A549 (cell line): ENCODE data around the gene MALRD1. TPM values are rescaled to one million over a fixed set of nuclear protein-coding genes. Genes with fewer than 3 reads are reported as not detected.

Experiments used
- ATAC-seq, 2 experiments: fragments of 200-7000 bp in 1 of 2; fragments of >200 bp in 1 of 2; cut with Nextera tagmentation in 1 of 2; cut with Tn5 transposase in 1 of 2; 3 replicates each; pipeline versions ENCODE4 v1.8.0 to v1.9.1; 2018 to 2020; ENCODE audit warnings: mild to moderate bottlenecking in 1 of 2, moderate library complexity in 1 of 2
- CTCF ChIA-PET: fragments of 300-600 bp; sonication (Branson Sonifier 250); formaldehyde crosslinking; extraction: SDS; loops from one replicate; lab custom pipeline; 2021; ENCODE audit warnings: antibody characterized with exemption, inconsistent platforms; lab: Yijun Ruan, JAX
- POLR2A ChIA-PET: fragments of 350-600 bp; formaldehyde crosslinking; extraction: SDS; loops from one replicate; lab custom pipeline; 2021; ENCODE audit warnings: antibody characterized with exemption, inconsistent platforms; lab: Yijun Ruan, JAX
- DNase-seq, 2 experiments: peaks; one replicate each; pipeline versions ENCODE4 v3.0.0 to v3.0.0-alpha.2; 2011 to 2016; ENCODE audit warnings: low read depth in 1 of 2, low spot score in 1 of 2
- FAIRE-seq: peaks from 2 replicates; lab custom pipeline; 2011; peaks lifted over from hg19 to GRCh38; lab: Jason Lieb, UNC
- H3K27ac ChIP-seq, 2 experiments: fragments of >200 bp; sonication (Bioruptor Twin); formaldehyde crosslinking; 3 replicates each; pipeline ENCODE4 v1.5.1; 2016 to 2017
- H3K4me1 ChIP-seq: fragments of >200 bp; sonication (Bioruptor Twin); formaldehyde crosslinking; 3 replicates; pipeline ENCODE4 v1.6.1; 2016
- H3K4me2 ChIP-seq: fragments of >200 bp; sonication (Bioruptor Twin); formaldehyde crosslinking; 3 replicates; pipeline ENCODE4 v1.6.1; 2016
- H3K4me3 ChIP-seq: fragments of >200 bp; sonication (Bioruptor Twin); formaldehyde crosslinking; 3 replicates; pipeline ENCODE4 v1.5.1; 2016
- H3K9me3 ChIP-seq: fragments of >200 bp; sonication (Bioruptor Twin); formaldehyde crosslinking; 3 replicates; pipeline ENCODE4 v1.6.1; 2016
- CHD2 ChIP-seq: fragments of 150-350 bp; IDR thresholded peaks from 2 replicates; pipeline ENCODE4 v1.6.1; 2014; ENCODE audit warnings: low read length; ENCODE audit not compliant: partially characterized antibody
- EP300 ChIP-seq, 2 experiments: fragments of >200 bp; sonication (Bioruptor Twin); formaldehyde crosslinking; IDR thresholded peaks; 2 replicates in 1 of 2; 3 replicates in 1 of 2; pipeline ENCODE4 v1.6.1; 2016 to 2017
- GATA3 ChIP-seq: IDR thresholded peaks from 2 replicates; pipeline ENCODE4 v1.6.1; 2012; ENCODE audit warnings: borderline replicate concordance
- HOXA7 ChIP-seq: fragments of 250-450 bp; sonication (Bioruptor Pico); IDR thresholded peaks from 2 replicates; pipeline ENCODE4 v1.5.0; 2020; ENCODE audit warnings: mild to moderate bottlenecking, moderate library complexity
- HOXB5 ChIP-seq: fragments of 250-450 bp; sonication (Bioruptor Pico); IDR thresholded peaks from 2 replicates; pipeline ENCODE4 v1.5.0; 2020; ENCODE audit warnings: mild to moderate bottlenecking, moderate library complexity
- JUNB ChIP-seq: fragments of >200 bp; sonication (Bioruptor Twin); formaldehyde crosslinking; IDR thresholded peaks from 2 replicates; pipeline ENCODE4 v1.6.1; 2016
- KDM1A ChIP-seq: fragments of 200-600 bp; sonication (generic); IDR thresholded peaks from 2 replicates; pipeline ENCODE4 v1.6.1; 2016; ENCODE audit warnings: low read depth, mild to moderate bottlenecking
- NR3C1 ChIP-seq: fragments of >200 bp; sonication (Bioruptor Twin); formaldehyde crosslinking; IDR thresholded peaks from 3 replicates; pipeline ENCODE4 v1.6.1; 2017
- POLR2AphosphoS2 ChIP-seq: conservative IDR thresholded peaks from 2 replicates; pipeline ENCODE4 v1.6.1; 2012; ENCODE audit warnings: low read length, improper control_type of control experiment, inconsistent platforms
- RAD21 ChIP-seq, 2 experiments: fragments of >200 bp in 1 of 2; sonication (Bioruptor Twin) in 1 of 2; formaldehyde crosslinking in 1 of 2; IDR thresholded peaks in 1 of 2; conservative IDR thresholded peaks in 1 of 2; 2 replicates in 1 of 2; 3 replicates in 1 of 2; pipeline ENCODE4 v1.6.1; 2012 to 2018; ENCODE audit warnings: inconsistent platforms in 1 of 2
- RARB ChIP-seq: fragments of 250-450 bp; sonication (Bioruptor Pico); IDR thresholded peaks from 2 replicates; pipeline ENCODE4 v1.8.0; 2021; ENCODE audit warnings: mild to moderate bottlenecking, moderate library complexity
- RCOR1 ChIP-seq: fragments of 150-350 bp; IDR thresholded peaks from 2 replicates; pipeline ENCODE4 v1.6.1; 2014; ENCODE audit warnings: antibody characterized with exemption, low read length, low read depth
- RFX5 ChIP-seq: fragments of 450-650 bp; IDR thresholded peaks from 2 replicates; pipeline ENCODE4 v1.7.1; 2014; ENCODE audit warnings: antibody characterized with exemption, mild to moderate bottlenecking, moderate library complexity
- SMC3 ChIP-seq: fragments of >200 bp; sonication (Bioruptor Twin); formaldehyde crosslinking; IDR thresholded peaks from 3 replicates; pipeline ENCODE4 v1.6.1; 2018; ENCODE audit warnings: inconsistent platforms
- TFCP2L1 ChIP-seq: fragments of 250-450 bp; sonication (Bioruptor Pico); IDR thresholded peaks from 2 replicates; pipeline ENCODE4 v1.5.0; 2021; ENCODE audit warnings: mild to moderate bottlenecking
- TP53 ChIP-seq: fragments of 250-450 bp; sonication (Bioruptor Pico); IDR thresholded peaks from 2 replicates; pipeline ENCODE4 v1.5.0; 2021; ENCODE audit warnings: mild to moderate bottlenecking, moderate library complexity
- ZFP36 ChIP-seq: fragments of 450-650 bp; IDR thresholded peaks from 2 replicates; pipeline ENCODE4 v1.6.1; 2014; ENCODE audit warnings: borderline replicate concordance; ENCODE audit not compliant: partially characterized antibody
- ZNF302 ChIP-seq: fragments of 250-450 bp; sonication (Bioruptor Pico); IDR thresholded peaks from 2 replicates; pipeline ENCODE4 v1.9.0; 2021; ENCODE audit warnings: inconsistent platforms, mild to moderate bottlenecking, moderate library complexity
- ZSCAN20 ChIP-seq: fragments of 250-450 bp; sonication (Bioruptor Pico); IDR thresholded peaks from 2 replicates; pipeline ENCODE4 v1.8.0; 2022; ENCODE audit warnings: mild to moderate bottlenecking, moderate library complexity
- WGBS: methylation state at CpG from one replicate; pipeline ENCODE4 v1.1.6; 2017; ENCODE audit errors: missing lambda C conversion rate; 5-methylcytosine and 5-hydroxymethylcytosine counted together
- polyA plus RNA-seq, 4 experiments: library from polyadenylated mRNA; depleted of rRNA in 3 of 4; stranded (reverse); fragments of >200 nt; fragmentation: RNase III in 1 of 4; extraction: RNeasy Plus Mini Kit Qiagen cat#74134 plus additional on column Dnase treatment in 1 of 4; gene quantifications; 2 replicates in 3 of 4; 3 replicates in 1 of 4; pipeline ENCODE4 v1.2.3, GENCODE V29; 2011 to 2017
- TF ChIP-seq, protein P1 (sequence below): IDR thresholded peaks from 2 replicates; pipeline ENCODE4 v1.6.1; 2012
- TF ChIP-seq, protein P2 (sequence below): fragments of 150-350 bp; IDR thresholded peaks from 2 replicates; pipeline ENCODE4 v1.6.1; 2014; ENCODE audit warnings: low read depth, mild to moderate bottlenecking, low read length
- TF ChIP-seq, protein P3 (sequence below): fragments of 200-600 bp; sonication (generic); IDR thresholded peaks from 2 replicates; pipeline ENCODE4 v1.6.1; 2016; ENCODE audit warnings: antibody characterized with exemption, mild to moderate bottlenecking, moderate library complexity

Gene MALRD1
- polyA plus RNA-seq, 2 of the 4 experiments (the other 2 are of a cell fraction), result not detected

DNA sequence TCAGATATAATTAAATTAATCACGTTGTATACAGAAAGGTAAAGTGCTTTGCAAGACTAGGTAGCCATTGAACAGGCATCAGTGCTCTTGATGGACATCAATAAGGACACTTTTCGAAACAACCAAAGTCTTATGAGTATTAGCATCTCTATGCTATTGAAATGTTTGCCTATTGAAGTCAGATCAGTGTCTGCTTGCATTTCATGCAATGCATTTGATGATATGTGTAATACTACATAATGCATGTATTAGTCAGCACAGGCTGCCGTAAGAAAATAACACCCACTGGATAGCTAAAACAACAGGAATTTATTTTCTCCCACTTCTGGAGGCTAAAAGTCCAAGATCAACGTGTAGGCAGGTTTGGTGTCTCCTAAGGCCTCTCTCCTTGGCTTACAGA is 558.4 kb downstream of the MALRD1 start:
- POLR2A ChIA-PET, result no interaction called here
- Histone ChIP-seq H3K4me2 (no peak overlapping the region), H3K4me1 (no peaks in the 10 kb centered on the region), H3K9me3 (no peaks in the 10 kb centered on the region), H3K4me3 (no peak overlapping the region), H3K27ac (no peak overlapping the region)
- DNase-seq (no peak), FAIRE-seq (no peak), ATAC-seq (no peak)
- 6% methylated on average over 4 of the region's 4 CpGs for WGBS
- CTCF ChIA-PET, result no interaction called here
- TF ChIP-seq TP53 (no peak), ZFP36 (no peak)

DNA sequence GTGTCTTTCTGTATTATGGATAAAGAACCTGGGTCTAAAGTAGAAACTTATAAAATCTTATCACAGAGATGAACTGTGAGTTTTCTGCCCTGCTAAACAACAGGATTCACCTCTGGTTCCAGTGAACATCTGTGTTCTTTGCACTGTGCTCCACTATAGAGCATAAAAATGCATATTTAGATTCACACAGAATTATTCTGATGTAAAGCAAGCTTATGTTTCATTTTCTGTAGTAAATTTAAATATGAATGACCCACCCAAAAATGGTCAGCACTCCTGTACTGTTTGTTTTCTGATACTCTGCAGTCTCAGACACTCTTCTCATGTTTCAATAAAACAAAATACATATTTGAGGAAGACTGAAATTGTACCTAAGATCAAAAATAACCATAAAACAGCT is 563.2 kb downstream of the MALRD1 start:
- ChIA-PET POLR2A (no interaction called here), CTCF (no interaction called here)
- H3K27ac ChIP-seq, result no peak overlapping the region
- FAIRE-seq (no peak), ATAC-seq (no peak), DNase-seq (no peak)
- no peak overlapping the region for H3K4me3 ChIP-seq
- H3K4me2 ChIP-seq, result no peak overlapping the region
- H3K9me3 ChIP-seq, result no peaks in the 10 kb centered on the region
- TF ChIP-seq HOXB5 (no peak), HOXA7 (no peak)
- H3K4me1 ChIP-seq, result no peaks in the 10 kb centered on the region

DNA sequence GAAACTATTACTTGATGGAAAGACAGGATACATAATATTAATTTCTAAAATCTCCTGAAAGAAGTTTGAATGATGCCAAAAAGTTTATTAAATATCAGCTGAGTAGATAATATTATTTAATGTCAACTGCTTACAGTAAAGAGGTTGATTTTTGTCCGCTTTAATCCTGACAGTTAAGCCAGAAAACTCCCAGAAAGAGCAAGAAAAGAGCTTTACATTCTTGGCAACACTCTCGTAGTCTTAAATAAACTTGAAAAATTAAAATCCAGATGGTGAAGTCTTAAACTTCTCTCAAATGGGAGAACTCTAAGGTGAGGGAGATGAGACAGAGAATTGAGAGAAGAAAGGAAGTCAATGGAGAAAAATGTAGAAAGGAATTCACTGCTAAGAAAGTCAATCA is 568.4 kb downstream of the MALRD1 start:
- no peak for TF ChIP-seq GATA3
- no peak for TF ChIP-seq HOXB5
- no peak for TF ChIP-seq JUNB
- TF ChIP-seq SMC3, result no peak
- no peak for TF ChIP-seq EP300 (IDR thresholded peaks at IDR 0.05)
- TF ChIP-seq POLR2AphosphoS2, result no peak
- no peak for TF ChIP-seq KDM1A
- TF ChIP-seq TFCP2L1 (CRISPR knock-in tag), result no peak
- no peak for TF ChIP-seq RAD21 (conservative IDR thresholded peaks at IDR 0.05 in 1 of 2, IDR thresholded peaks at IDR 0.05 in 1 of 2)
- TF ChIP-seq ZSCAN20 (CRISPR knock-in tag), result no peak
- TF ChIP-seq ZFP36, result no peak
- no peak for TF ChIP-seq CHD2
- no peak for TF ChIP-seq RARB
- TF ChIP-seq, protein P1, sequence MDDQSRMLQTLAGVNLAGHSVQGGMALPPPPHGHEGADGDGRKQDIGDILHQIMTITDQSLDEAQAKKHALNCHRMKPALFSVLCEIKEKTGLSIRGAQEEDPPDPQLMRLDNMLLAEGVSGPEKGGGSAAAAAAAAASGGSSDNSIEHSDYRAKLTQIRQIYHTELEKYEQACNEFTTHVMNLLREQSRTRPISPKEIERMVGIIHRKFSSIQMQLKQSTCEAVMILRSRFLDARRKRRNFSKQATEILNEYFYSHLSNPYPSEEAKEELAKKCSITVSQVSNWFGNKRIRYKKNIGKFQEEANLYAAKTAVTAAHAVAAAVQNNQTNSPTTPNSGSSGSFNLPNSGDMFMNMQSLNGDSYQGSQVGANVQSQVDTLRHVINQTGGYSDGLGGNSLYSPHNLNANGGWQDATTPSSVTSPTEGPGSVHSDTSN, result no peak
- TF ChIP-seq RCOR1, result no peak
- TF ChIP-seq, protein P2, sequence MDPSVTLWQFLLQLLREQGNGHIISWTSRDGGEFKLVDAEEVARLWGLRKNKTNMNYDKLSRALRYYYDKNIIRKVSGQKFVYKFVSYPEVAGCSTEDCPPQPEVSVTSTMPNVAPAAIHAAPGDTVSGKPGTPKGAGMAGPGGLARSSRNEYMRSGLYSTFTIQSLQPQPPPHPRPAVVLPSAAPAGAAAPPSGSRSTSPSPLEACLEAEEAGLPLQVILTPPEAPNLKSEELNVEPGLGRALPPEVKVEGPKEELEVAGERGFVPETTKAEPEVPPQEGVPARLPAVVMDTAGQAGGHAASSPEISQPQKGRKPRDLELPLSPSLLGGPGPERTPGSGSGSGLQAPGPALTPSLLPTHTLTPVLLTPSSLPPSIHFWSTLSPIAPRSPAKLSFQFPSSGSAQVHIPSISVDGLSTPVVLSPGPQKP, result no peak
- TF ChIP-seq ZNF302 (CRISPR knock-in tag), result no peak
- TF ChIP-seq RFX5, result no peak
- TF ChIP-seq, protein P3, sequence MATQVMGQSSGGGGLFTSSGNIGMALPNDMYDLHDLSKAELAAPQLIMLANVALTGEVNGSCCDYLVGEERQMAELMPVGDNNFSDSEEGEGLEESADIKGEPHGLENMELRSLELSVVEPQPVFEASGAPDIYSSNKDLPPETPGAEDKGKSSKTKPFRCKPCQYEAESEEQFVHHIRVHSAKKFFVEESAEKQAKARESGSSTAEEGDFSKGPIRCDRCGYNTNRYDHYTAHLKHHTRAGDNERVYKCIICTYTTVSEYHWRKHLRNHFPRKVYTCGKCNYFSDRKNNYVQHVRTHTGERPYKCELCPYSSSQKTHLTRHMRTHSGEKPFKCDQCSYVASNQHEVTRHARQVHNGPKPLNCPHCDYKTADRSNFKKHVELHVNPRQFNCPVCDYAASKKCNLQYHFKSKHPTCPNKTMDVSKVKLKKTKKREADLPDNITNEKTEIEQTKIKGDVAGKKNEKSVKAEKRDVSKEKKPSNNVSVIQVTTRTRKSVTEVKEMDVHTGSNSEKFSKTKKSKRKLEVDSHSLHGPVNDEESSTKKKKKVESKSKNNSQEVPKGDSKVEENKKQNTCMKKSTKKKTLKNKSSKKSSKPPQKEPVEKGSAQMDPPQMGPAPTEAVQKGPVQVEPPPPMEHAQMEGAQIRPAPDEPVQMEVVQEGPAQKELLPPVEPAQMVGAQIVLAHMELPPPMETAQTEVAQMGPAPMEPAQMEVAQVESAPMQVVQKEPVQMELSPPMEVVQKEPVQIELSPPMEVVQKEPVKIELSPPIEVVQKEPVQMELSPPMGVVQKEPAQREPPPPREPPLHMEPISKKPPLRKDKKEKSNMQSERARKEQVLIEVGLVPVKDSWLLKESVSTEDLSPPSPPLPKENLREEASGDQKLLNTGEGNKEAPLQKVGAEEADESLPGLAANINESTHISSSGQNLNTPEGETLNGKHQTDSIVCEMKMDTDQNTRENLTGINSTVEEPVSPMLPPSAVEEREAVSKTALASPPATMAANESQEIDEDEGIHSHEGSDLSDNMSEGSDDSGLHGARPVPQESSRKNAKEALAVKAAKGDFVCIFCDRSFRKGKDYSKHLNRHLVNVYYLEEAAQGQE, result no peak
- no peak for TF ChIP-seq NR3C1
- no peak for DNase-seq
- H3K4me1 ChIP-seq, result no peaks in the 10 kb centered on the region
- no peaks in the 10 kb centered on the region for H3K9me3 ChIP-seq
- no peak overlapping the region for H3K4me2 ChIP-seq
- no peak for ATAC-seq
- ChIA-PET CTCF (no interaction called here), POLR2A (no interaction called here)
- H3K4me3 ChIP-seq, result no peak overlapping the region
- no peak for FAIRE-seq
- 26% methylated on average over 2 of the region's 2 CpGs for WGBS
- no peak overlapping the region for H3K27ac ChIP-seq
